H1 (cell line): ENCODE measurements around the gene SNAP29. TPM values are rescaled to one million over a fixed set of nuclear protein-coding genes. Genes with fewer than 3 reads are reported as not detected.

Experiments used
- CTCF ChIA-PET: fragments of 300-600 bp; sonication (Branson Sonifier 250); formaldehyde crosslinking; loops from one replicate; lab custom pipeline; 2021; ENCODE audit not compliant: partially characterized antibody; lab: Charles Lee
- POLR2A ChIA-PET: fragments of 300-600 bp; sonication (Branson Sonifier 250); formaldehyde crosslinking; loops from one replicate; lab custom pipeline; 2021; ENCODE audit warnings: inconsistent platforms; ENCODE audit not compliant: partially characterized antibody; lab: Charles Lee
- DNase-seq, 2 experiments: peaks; one replicate each; pipeline versions ENCODE4 v3.0.0 to v3.0.0-alpha.2; 2010 to 2022; ENCODE audit warnings: low spot score in 2 of 2, low read depth in 1 of 2, mixed read lengths in 1 of 2
- FAIRE-seq: peaks from 2 replicates; lab custom pipeline; 2011; peaks lifted over from hg19 to GRCh38; lab: Jason Lieb, UNC
- H2AFZ ChIP-seq: 2 replicates; pipeline ENCODE4 v1.8.1; 2012; ENCODE audit warnings: low read length, inconsistent platforms
- H2AK5ac ChIP-seq: 2 replicates; pipeline ENCODE4 v1.6.1; 2013; ENCODE audit warnings: low read depth, low read length
- H2BK120ac ChIP-seq: replicated peaks from 2 replicates; pipeline ENCODE3; 2013; ENCODE audit warnings: low read depth, low read length, inconsistent platforms
- H2BK12ac ChIP-seq: 2 replicates; pipeline ENCODE4 v1.6.1; 2013; ENCODE audit warnings: low read depth, low read length
- H2BK15ac ChIP-seq: 2 replicates; pipeline ENCODE4 v1.6.1; 2013; ENCODE audit warnings: low read length
- H2BK20ac ChIP-seq: 2 replicates; pipeline ENCODE4 v1.6.1; 2013; ENCODE audit warnings: low read length
- H2BK5ac ChIP-seq: 2 replicates; pipeline ENCODE4 v1.6.1; 2013; ENCODE audit warnings: low read depth, low read length
- H3K14ac ChIP-seq: 2 replicates; pipeline ENCODE4 v1.6.1; 2013; ENCODE audit warnings: inconsistent platforms; ENCODE audit not compliant: insufficient read length
- H3K18ac ChIP-seq: 2 replicates; pipeline ENCODE4 v1.6.1; 2013; ENCODE audit warnings: low read length; ENCODE audit errors: extremely low read depth
- H3K23ac ChIP-seq: 2 replicates; pipeline ENCODE4 v1.6.1; 2013; ENCODE audit warnings: inconsistent platforms; ENCODE audit not compliant: insufficient read length
- H3K23me2 ChIP-seq: 2 replicates; pipeline ENCODE4 v1.6.1; 2013; ENCODE audit warnings: low read depth, low read length
- H3K27ac ChIP-seq: 2 replicates; pipeline ENCODE4 v1.6.1; 2011; ENCODE audit warnings: low read depth, low read length, inconsistent platforms
- H3K27me3 ChIP-seq, 4 experiments: replicated peaks in 1 of 4; 1 replicate in 1 of 4; 2 replicates in 3 of 4; pipeline versions ENCODE4 v1.6.1 to v1.8.1; 2011 to 2013; ENCODE audit warnings: low read length in 3 of 4, mild to moderate bottlenecking in 3 of 4, inconsistent platforms in 2 of 4, mixed read lengths in 2 of 4, moderate library complexity in 1 of 4; ENCODE audit not compliant: control insufficient read depth in 3 of 4, insufficient read depth in 3 of 4; ENCODE audit errors: extremely low read depth in 1 of 4
- H3K36me3 ChIP-seq, 4 experiments: 2 replicates each; pipeline versions ENCODE4 v1.6.1 to v1.8.1; 2011 to 2013; ENCODE audit warnings: mild to moderate bottlenecking in 4 of 4, low read length in 3 of 4, moderate library complexity in 2 of 4, control low read depth in 1 of 4, inconsistent platforms in 1 of 4; ENCODE audit not compliant: insufficient read depth in 4 of 4, control insufficient read depth in 2 of 4
- H3K4ac ChIP-seq: replicated peaks from 2 replicates; pipeline ENCODE3; 2013; ENCODE audit warnings: low read length, low read depth, mixed read lengths, inconsistent platforms; ENCODE audit not compliant: insufficient read length
- H3K4me1 ChIP-seq, 4 experiments: replicated peaks in 1 of 4; 1 replicate in 1 of 4; 2 replicates in 3 of 4; pipeline versions ENCODE4 v1.6.1 to v1.8.1; 2011 to 2013; ENCODE audit warnings: low read length in 3 of 4, inconsistent platforms in 2 of 4, mixed read lengths in 1 of 4; ENCODE audit not compliant: insufficient read depth in 4 of 4, control insufficient read depth in 3 of 4
- H3K4me2 ChIP-seq, 2 experiments: 2 replicates each; pipeline versions ENCODE4 v1.6.1 to v1.8.1; 2011 to 2013; ENCODE audit warnings: low read depth in 2 of 2, low read length in 2 of 2, control low read depth in 1 of 2, inconsistent platforms in 1 of 2, mild to moderate bottlenecking in 1 of 2; ENCODE audit not compliant: insufficient read depth in 1 of 2
- H3K4me3 ChIP-seq, 4 experiments: fragments of 200-600, 300-600 bp in 1 of 4; sonication (generic), shearing (Covaris generic), sonication (Bioruptor Twin) in 1 of 4; 2 replicates each; pipeline versions ENCODE4 v1.5.1 to v1.8.1; 2011 to 2016; ENCODE audit warnings: low read length in 4 of 4, low read depth in 3 of 4, control low read depth in 2 of 4, inconsistent platforms in 2 of 4, mild to moderate bottlenecking in 2 of 4, mixed read lengths in 1 of 4, moderate library complexity in 1 of 4; ENCODE audit not compliant: insufficient read depth in 2 of 4; ENCODE audit errors: extremely low read depth in 1 of 4
- H3K56ac ChIP-seq: replicated peaks from 2 replicates; pipeline ENCODE3; 2013; ENCODE audit warnings: low read depth, mild to moderate bottlenecking, mixed read lengths, low read length, inconsistent platforms; ENCODE audit not compliant: insufficient read length
- H3K79me1 ChIP-seq: 2 replicates; pipeline ENCODE4 v1.6.1; 2013; ENCODE audit warnings: low read depth, low read length, control low read depth
- H3K79me2 ChIP-seq, 2 experiments: 2 replicates each; pipeline versions ENCODE4 v1.6.1 to v1.8.1; 2012 to 2013; ENCODE audit warnings: low read length in 2 of 2, mild to moderate bottlenecking in 2 of 2, inconsistent platforms in 1 of 2; ENCODE audit not compliant: insufficient read depth in 2 of 2, control insufficient read depth in 1 of 2
- H3K9ac ChIP-seq, 4 experiments: replicated peaks in 1 of 4; 1 replicate in 1 of 4; 2 replicates in 3 of 4; pipeline versions ENCODE4 v1.6.1 to v1.8.1; 2011 to 2013; ENCODE audit warnings: low read depth in 3 of 4, low read length in 3 of 4, control low read depth in 2 of 4, mild to moderate bottlenecking in 2 of 4, moderate library complexity in 2 of 4, inconsistent platforms in 1 of 4; ENCODE audit errors: extremely low read depth in 1 of 4
- H3K9me3 ChIP-seq, 2 experiments: 2 replicates each; pipeline versions ENCODE4 v1.6.1 to v1.8.1; 2012 to 2013; ENCODE audit warnings: mild to moderate bottlenecking in 2 of 2, moderate library complexity in 2 of 2, control low read depth in 1 of 2, inconsistent platforms in 1 of 2, low read depth in 1 of 2, low read length in 1 of 2, mixed read lengths in 1 of 2; ENCODE audit not compliant: insufficient read depth in 2 of 2
- H4K20me1 ChIP-seq, 2 experiments: replicated peaks in 1 of 2; 2 replicates each; pipeline versions ENCODE3 to v1.8.1; 2011 to 2013; ENCODE audit warnings: inconsistent platforms in 2 of 2, low read length in 2 of 2, mild to moderate bottlenecking in 1 of 2; ENCODE audit not compliant: insufficient read depth in 2 of 2, control insufficient read depth in 1 of 2
- H4K5ac ChIP-seq: 2 replicates; pipeline ENCODE4 v1.6.1; 2013; ENCODE audit warnings: low read length, low read depth, mixed read lengths, inconsistent platforms; ENCODE audit not compliant: insufficient read length
- H4K8ac ChIP-seq: 2 replicates; pipeline ENCODE4 v1.8.0; 2013; ENCODE audit warnings: mild to moderate bottlenecking, moderate library complexity, low read length, inconsistent platforms; ENCODE audit not compliant: insufficient read depth; ENCODE audit errors: extremely low read depth
- H4K91ac ChIP-seq: replicated peaks from 2 replicates; pipeline ENCODE3; 2013; ENCODE audit warnings: low read length, mixed read lengths, inconsistent platforms; ENCODE audit not compliant: insufficient read length
- BRCA1 ChIP-seq: IDR thresholded peaks from 2 replicates; pipeline ENCODE4 v1.6.1; 2012; ENCODE audit warnings: low read depth, low read length, improper control_type of control experiment
- RFX5 ChIP-seq: IDR thresholded peaks from 2 replicates; pipeline ENCODE4 v1.6.1; 2011; ENCODE audit warnings: low read depth, low read length, improper control_type of control experiment, borderline replicate concordance
- RXRA ChIP-seq: IDR thresholded peaks from 2 replicates; pipeline ENCODE4 v1.6.1; 2011; ENCODE audit warnings: low read depth, mild to moderate bottlenecking, low read length, moderate library complexity; ENCODE audit not compliant: insufficient read depth
- WGBS, 2 experiments: shearing (Covaris generic) in 1 of 2; methylation state at CpG; one replicate each; pipeline versions ENCODE4 v1.1.6 to v1.1.7; 2013 to 2015; ENCODE audit warnings: low lambda C conversion rate in 2 of 2, mixed read lengths in 2 of 2, inconsistent platforms in 1 of 2, low coverage in 1 of 2, missing lambda C conversion rate in 1 of 2; ENCODE audit not compliant: insufficient replicate concordance in 2 of 2, insufficient coverage in 1 of 2, insufficient read length in 1 of 2; ENCODE audit errors: extremely low coverage in 1 of 2, missing lambda C conversion rate in 1 of 2; 5-methylcytosine and 5-hydroxymethylcytosine counted together
- polyA plus RNA-seq, 7 experiments: library from polyadenylated mRNA; depleted of rRNA in 3 of 7; stranded (reverse) in 5 of 7; unstranded in 2 of 7; fragments of >200 nt in 5 of 7; fragments of 200-250 nt in 2 of 7; gene quantifications; 1 replicate in 5 of 7; 2 replicates in 1 of 7; 4 replicates in 1 of 7; pipeline versions ENCODE4 v1.2.1 to v1.2.3, GENCODE V29; 2011 to 2013; ENCODE audit warnings: missing spikeins in 2 of 7, mixed read lengths in 2 of 7
- total RNA-seq: library from RNA; stranded (reverse); fragmentation: NEBNext Ultra II Directional; extraction: Animal tissue kit (Norgen Biotek cat#: 25700); gene quantifications from 2 replicates; pipeline ENCODE4 v1.2.1, GENCODE V29; 2021

The SNAP29 gene
- total and polyA plus RNA-seq, 2 of the 8 experiments (the other 6 are each of a cell fraction or from before 2014, with no cell fraction given), result 11.8 to 15.0 TPM

GRCh38 chr22:20937794-20938671 lies 79.2 kb downstream of the SNAP29 start:
- Histone ChIP-seq H3K9me3 (no peaks in the 10 kb centered on the region), H3K4me1 (peaks cover 0 to 4% (median 0%) of the 10 kb centered on the region in 4 experiments; a peak in 2 of 7 replicates), H3K9ac (no peak overlapping the region), H3K18ac (no peak overlapping the region), H2BK12ac (no peak overlapping the region), H3K23me2 (no peaks in the 10 kb centered on the region), H3K27ac (no peak overlapping the region), H3K27me3 (no peaks in the 10 kb centered on the region), H3K14ac (no peak overlapping the region), H4K91ac (no peak overlapping the region), H2AK5ac (no peak overlapping the region), H2BK20ac (no peak overlapping the region), H3K4ac (no peak overlapping the region), H3K79me2 (peaks cover 58 to 95% of the 10 kb centered on the region in 2 experiments), H3K56ac (no peak overlapping the region), H3K23ac (no peak overlapping the region), H3K36me3 (peaks cover 4 to 39% (median 13%) of the 10 kb centered on the region in 4 experiments; a peak in 7 of 8 replicates), H4K20me1 (peaks cover 31 to 49% of the 10 kb centered on the region in 2 experiments), H4K5ac (no peak overlapping the region), H3K4me2 (no peak overlapping the region), H3K4me3 (no peak overlapping the region), H2AFZ (no peak overlapping the region), H2BK15ac (no peak overlapping the region), H4K8ac (no peak overlapping the region), H3K79me1 (peaks cover 8% of the 10 kb centered on the region), H2BK120ac (no peak overlapping the region), H2BK5ac (no peak overlapping the region)
- CTCF ChIA-PET, result interaction anchor here (0.7 to 2.6 kb wide), 7 partner anchors 11 to 170 kb away, joined by 3 to 7 read pairs (median 4); no protein-coding TSS in a partner anchor
- 95% methylated on average over 8 of the region's 8 CpGs; no CpG with 5 or more reads in 1 of the 2 experiments for WGBS, 2 experiments
- FAIRE-seq (no peak), DNase-seq (no peak)
- POLR2A ChIA-PET, result interaction anchor here (0.8 to 1.2 kb wide), 2 partner anchors 11 to 20 kb away, joined by 3 to 4 read pairs; no protein-coding TSS in a partner anchor
- TF ChIP-seq BRCA1 (no peak), RFX5 (no peak), RXRA (no peak)
